Measurements from ENCODE around the gene CORO7. TPM values are rescaled to one million over a fixed set of nuclear protein-coding genes. Genes with fewer than 3 reads are reported as not detected.

CORO7 gene
- total and polyA plus RNA-seq, 9 of the 15 experiments (the other 6 are each of a cell fraction or from before 2014, with no cell fraction given) = 0.45 to 77.2 (median 18.7) TPM

DNA sequence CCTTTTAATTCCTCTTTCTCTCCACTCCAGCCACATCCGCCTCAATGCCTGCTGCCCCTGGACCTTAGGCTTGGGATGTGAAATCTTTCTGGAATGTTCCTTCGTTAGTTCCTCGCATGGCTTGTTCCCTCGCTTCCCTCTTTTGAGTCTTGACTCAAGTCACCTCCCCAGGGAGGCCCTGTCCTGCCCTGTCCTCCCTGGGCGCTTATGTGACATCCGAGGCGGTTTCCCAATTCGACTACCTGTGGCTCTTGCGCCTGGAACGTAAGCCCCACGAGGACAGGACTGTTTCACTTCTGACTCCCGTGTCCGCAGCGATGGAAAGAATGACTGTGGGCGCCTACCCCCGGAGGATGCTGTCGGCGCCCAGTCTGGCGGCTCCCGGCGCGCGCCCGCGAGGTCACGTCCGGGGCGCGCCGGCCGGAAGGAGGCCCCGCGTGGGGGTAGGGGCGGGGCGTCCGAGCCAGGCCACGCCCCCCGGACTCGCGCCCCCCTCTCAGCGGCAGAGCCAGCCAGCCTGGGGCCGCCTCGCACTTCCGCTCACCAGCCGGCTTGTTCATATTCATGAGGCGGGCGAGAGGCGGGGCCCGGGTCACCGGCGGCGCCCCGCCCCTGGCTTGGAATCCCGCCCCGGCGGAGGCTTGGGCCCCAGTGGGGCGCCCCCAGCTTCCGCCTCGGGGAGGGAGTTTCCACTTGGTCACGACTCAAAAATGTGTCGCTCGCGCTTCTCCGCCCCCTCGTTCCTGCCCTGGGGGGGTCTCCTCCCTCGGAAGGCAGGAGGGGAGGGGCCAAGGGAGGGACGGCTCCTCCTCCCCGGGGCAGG lies 109.0 kb downstream of the CORO7 start (continued):
- TF ChIP-seq FOXA3 (CRISPR knock-in tag; conservative IDR thresholded peaks at IDR 0.05 in 1 of 2, IDR thresholded peaks at IDR 0.05 in 1 of 2) = no peak
- TF ChIP-seq CCNT2 (IDR thresholded peaks at IDR 0.05; ENCODE audit: borderline replicate concordance, extremely low read depth, insufficient read length, low read depth, low read length) = peak; percentile 92
- peak; percentile 68 for TF ChIP-seq HCFC1 (IDR thresholded peaks at IDR 0.05; ENCODE audit: low read depth, low read length)
- TF ChIP-seq, protein P1, sequence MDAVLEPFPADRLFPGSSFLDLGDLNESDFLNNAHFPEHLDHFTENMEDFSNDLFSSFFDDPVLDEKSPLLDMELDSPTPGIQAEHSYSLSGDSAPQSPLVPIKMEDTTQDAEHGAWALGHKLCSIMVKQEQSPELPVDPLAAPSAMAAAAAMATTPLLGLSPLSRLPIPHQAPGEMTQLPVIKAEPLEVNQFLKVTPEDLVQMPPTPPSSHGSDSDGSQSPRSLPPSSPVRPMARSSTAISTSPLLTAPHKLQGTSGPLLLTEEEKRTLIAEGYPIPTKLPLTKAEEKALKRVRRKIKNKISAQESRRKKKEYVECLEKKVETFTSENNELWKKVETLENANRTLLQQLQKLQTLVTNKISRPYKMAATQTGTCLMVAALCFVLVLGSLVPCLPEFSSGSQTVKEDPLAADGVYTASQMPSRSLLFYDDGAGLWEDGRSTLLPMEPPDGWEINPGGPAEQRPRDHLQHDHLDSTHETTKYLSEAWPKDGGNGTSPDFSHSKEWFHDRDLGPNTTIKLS (IDR thresholded peaks at IDR 0.05; ENCODE audit: borderline replicate concordance, low read depth) = peak; percentile 42; the same call in 1 of the 2 replicates
- TF ChIP-seq ZNF124 (CRISPR knock-in tag; IDR thresholded peaks at IDR 0.05) = no peak
- TF ChIP-seq, protein P2, sequence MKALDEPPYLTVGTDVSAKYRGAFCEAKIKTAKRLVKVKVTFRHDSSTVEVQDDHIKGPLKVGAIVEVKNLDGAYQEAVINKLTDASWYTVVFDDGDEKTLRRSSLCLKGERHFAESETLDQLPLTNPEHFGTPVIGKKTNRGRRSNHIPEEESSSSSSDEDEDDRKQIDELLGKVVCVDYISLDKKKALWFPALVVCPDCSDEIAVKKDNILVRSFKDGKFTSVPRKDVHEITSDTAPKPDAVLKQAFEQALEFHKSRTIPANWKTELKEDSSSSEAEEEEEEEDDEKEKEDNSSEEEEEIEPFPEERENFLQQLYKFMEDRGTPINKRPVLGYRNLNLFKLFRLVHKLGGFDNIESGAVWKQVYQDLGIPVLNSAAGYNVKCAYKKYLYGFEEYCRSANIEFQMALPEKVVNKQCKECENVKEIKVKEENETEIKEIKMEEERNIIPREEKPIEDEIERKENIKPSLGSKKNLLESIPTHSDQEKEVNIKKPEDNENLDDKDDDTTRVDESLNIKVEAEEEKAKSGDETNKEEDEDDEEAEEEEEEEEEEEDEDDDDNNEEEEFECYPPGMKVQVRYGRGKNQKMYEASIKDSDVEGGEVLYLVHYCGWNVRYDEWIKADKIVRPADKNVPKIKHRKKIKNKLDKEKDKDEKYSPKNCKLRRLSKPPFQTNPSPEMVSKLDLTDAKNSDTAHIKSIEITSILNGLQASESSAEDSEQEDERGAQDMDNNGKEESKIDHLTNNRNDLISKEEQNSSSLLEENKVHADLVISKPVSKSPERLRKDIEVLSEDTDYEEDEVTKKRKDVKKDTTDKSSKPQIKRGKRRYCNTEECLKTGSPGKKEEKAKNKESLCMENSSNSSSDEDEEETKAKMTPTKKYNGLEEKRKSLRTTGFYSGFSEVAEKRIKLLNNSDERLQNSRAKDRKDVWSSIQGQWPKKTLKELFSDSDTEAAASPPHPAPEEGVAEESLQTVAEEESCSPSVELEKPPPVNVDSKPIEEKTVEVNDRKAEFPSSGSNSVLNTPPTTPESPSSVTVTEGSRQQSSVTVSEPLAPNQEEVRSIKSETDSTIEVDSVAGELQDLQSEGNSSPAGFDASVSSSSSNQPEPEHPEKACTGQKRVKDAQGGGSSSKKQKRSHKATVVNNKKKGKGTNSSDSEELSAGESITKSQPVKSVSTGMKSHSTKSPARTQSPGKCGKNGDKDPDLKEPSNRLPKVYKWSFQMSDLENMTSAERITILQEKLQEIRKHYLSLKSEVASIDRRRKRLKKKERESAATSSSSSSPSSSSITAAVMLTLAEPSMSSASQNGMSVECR (CRISPR knock-in tag; IDR thresholded peaks at IDR 0.05) = 0 out of 2 replicates have a peak, but pooled peaks have one; percentile 4
- TF ChIP-seq ZZZ3 (IDR thresholded peaks at IDR 0.05) = no peak
- TF ChIP-seq, protein P3, sequence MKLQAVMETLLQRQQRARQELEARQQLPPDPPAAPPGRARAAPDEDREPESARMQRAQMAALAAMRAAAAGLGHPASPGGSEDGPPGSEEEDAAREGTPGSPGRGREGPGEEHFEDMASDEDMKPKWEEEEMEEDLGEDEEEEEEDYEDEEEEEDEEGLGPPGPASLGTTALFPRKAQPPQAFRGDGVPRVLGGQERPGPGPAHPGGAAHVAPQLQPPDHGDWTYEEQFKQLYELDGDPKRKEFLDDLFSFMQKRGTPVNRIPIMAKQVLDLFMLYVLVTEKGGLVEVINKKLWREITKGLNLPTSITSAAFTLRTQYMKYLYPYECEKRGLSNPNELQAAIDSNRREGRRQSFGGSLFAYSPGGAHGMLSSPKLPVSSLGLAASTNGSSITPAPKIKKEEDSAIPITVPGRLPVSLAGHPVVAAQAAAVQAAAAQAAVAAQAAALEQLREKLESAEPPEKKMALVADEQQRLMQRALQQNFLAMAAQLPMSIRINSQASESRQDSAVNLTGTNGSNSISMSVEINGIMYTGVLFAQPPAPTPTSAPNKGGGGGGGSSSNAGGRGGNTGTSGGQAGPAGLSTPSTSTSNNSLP (IDR thresholded peaks at IDR 0.05; ENCODE audit: borderline replicate concordance, low read depth, low read length) = no peak
- TF ChIP-seq ZNF766 (CRISPR knock-in tag; conservative IDR thresholded peaks at IDR 0.05) = 0 out of 2 replicates have a peak, but pooled peaks have one; percentile 42
- TF ChIP-seq RCOR1 (IDR thresholded peaks at IDR 0.05; ENCODE audit: borderline replicate concordance in 1 of 2, low read depth in 2 of 2, low read length in 2 of 2) = peak in 1 of 2 experiments; percentile 14; a peak in 1 of 4 replicates
- TF ChIP-seq SRSF3 (IDR thresholded peaks at IDR 0.05; ENCODE audit: insufficient read depth, low read length) = no peak
- TF ChIP-seq, protein P4, sequence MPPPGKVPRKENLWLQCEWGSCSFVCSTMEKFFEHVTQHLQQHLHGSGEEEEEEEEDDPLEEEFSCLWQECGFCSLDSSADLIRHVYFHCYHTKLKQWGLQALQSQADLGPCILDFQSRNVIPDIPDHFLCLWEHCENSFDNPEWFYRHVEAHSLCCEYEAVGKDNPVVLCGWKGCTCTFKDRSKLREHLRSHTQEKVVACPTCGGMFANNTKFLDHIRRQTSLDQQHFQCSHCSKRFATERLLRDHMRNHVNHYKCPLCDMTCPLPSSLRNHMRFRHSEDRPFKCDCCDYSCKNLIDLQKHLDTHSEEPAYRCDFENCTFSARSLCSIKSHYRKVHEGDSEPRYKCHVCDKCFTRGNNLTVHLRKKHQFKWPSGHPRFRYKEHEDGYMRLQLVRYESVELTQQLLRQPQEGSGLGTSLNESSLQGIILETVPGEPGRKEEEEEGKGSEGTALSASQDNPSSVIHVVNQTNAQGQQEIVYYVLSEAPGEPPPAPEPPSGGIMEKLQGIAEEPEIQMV (tag; conservative IDR thresholded peaks at IDR 0.05; ENCODE audit: low read depth) = no peak
- peak in 1 of 2 experiments; percentile 64; a peak in 1 of 4 replicates for TF ChIP-seq TBL1XR1 (IDR thresholded peaks at IDR 0.05; ENCODE audit: low read length in 2 of 2)
- TF ChIP-seq, protein P5, sequence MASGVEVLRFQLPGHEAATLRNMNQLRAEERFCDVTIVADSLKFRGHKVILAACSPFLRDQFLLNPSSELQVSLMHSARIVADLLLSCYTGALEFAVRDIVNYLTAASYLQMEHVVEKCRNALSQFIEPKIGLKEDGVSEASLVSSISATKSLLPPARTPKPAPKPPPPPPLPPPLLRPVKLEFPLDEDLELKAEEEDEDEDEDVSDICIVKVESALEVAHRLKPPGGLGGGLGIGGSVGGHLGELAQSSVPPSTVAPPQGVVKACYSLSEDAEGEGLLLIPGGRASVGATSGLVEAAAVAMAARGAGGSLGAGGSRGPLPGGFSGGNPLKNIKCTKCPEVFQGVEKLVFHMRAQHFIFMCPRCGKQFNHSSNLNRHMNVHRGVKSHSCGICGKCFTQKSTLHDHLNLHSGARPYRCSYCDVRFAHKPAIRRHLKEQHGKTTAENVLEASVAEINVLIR (CRISPR knock-in tag; IDR thresholded peaks at IDR 0.05) = peak; percentile 28; the same call in 1 of the 2 replicates

All from K562 (cell line).